GM19328 (cell line): ENCODE results near the gene ROR1.

Source experiments
- ATAC-seq: cut with Tn5 transposase; IDR thresholded peaks from one replicate; pipeline ENCODE4 v1.9.1; 2021; ENCODE audit warnings: mild to moderate bottlenecking, moderate library complexity; ENCODE audit not compliant: unreplicated experiment

ROR1 gene

DNA sequence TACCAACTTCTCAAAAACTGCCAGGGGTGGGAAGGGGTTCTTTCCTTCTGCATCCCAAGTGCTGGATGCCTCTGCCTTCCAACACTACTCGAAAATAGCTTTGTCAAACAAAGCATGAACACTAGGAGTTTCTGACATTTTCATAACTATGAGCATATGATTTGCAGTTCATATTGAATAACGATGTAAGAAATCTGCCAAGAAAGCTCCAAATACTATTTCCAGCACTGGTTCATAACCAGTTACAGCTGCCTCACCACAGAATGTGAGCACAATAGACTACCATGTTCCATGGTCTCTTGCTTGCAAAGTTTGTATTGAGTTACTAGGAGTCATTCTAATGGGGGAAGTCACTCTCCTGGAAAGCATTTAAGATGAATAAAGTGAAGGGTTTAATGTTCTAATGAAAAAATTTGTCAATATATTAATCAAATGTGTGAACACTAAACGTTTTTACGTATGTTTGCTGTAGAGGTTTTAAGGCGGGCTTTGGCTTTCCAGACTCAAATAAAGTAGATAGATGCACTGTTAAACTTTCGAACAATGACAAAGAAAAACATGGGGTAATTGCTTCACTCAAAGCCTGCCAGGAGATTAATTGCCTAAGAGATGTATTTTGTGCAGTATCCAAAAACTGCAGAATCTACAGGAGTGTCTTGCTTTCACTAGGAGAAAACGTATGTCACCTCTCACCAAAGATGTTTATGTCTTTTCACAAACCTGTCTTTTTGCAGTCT is 351.1 kb downstream of the ROR1 start:
- no peak for ATAC-seq

GRCh38 chr1:64126581-64126980 is 352.8 kb downstream of the ROR1 start:
- no peak for ATAC-seq

GRCh38 chr1:64127297-64127696 is 353.5 kb downstream of the ROR1 start:
- ATAC-seq: no peak

DNA sequence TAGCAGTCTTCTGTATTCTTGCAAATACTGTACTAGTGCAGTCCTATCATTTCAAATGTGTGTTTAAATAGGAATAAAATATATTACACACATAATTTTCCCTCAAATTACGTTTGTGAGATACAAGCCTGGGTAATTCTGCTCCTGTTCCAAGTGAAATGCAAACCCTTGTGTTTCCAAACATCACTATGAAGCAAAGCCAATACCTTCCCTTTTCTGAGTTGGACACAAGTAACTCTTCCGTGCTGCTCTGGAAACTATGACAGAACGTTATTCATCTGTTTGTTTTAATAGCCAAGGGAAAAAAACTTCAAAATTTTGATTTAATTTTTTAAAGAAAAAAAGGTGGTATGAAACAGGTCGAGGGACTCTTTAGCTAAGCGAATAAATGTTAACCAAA is 355.9 kb downstream of the ROR1 start:
- no peak for ATAC-seq

DNA sequence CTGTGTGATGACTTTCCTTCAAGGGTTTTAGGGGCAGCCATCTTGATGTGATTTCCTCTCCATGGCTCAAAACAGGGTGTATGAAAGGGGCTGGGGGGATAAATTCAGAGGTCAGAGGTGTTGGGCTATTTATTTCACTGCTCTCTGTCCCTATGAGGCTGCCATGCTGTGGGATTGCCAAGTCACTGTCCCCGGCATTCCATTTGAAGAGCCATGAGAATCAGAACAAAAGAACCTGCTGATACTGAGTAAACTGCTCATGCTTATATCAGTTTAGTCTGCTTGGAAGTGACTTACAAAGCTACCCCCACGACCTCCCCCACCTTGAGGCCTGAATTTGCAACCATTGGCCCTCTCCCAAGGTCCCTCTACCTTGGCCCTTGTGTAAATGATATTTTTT is 357.3 kb downstream of the ROR1 start:
- ATAC-seq: no peak

DNA sequence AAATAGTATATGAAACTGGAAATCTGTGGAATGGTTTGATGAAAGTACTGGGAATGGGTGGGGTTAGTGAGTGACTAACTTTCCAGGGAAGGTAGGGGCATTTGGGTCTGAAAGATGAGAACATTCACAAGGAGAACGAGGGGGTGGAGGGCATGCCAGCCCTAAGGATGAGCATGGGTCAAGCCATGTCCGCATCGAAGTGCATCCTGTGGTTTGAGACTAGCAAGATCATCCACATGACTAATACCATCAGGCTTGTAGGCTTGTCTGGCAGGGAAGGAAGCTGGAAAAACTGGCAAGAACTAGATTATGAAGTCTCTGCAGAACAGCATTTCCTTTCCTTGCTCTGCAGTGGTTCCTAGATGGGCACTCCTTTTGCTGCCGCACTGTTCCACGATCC is 359.2 kb downstream of the ROR1 start:
- ATAC-seq: no peak

- ATAC-seq: no peak
Measured at GRCh38 chr1:64135462-64136223, 361.8 kb downstream of the ROR1 start.

GRCh38 chr1:64136296-64136695 is 362.5 kb downstream of the ROR1 start:
- ATAC-seq: no peak

GRCh38 chr1:64136752-64137411 is 363.1 kb downstream of the ROR1 start:
- ATAC-seq: no peak

DNA sequence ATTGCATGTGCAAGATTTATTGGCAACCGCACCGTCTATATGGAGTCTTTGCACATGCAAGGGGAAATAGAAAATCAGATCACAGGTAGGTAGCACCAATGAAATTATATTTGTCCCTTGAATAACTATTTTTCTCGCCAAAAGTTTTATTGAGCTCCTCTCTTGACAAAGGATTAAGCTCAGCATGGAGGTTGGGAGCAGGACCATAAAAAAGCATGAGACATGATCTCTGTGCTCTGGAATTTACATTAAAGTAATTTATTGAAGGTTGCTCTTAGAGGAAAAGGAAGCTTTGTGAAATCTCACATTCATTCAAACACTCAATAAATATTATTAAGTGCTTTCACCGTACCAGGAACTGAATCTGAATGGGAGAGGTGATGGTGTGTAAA is 363.6 kb downstream of the ROR1 start:
- no peak for ATAC-seq

- no peak for ATAC-seq
Measured at GRCh38 chr1:64139877-64140276, 366.1 kb downstream of the ROR1 start.

DNA sequence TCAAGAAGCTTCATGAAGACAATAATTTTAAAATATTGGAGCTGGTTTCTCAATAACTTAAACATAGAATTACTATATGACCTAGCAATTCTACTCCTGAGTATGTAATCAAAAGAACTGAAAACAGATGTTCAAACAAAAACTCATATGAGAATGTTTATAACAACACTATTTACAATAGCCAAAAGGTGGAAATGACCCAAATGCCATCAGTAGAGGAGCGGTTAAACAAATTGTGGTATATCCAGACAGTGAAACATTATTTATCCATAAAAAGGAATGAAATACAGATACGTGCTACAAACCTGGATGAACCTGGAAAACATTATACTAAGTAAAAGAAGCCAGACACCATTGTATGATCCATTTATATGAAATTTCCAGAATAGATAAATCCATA is 366.8 kb downstream of the ROR1 start:
- no peak for ATAC-seq

DNA sequence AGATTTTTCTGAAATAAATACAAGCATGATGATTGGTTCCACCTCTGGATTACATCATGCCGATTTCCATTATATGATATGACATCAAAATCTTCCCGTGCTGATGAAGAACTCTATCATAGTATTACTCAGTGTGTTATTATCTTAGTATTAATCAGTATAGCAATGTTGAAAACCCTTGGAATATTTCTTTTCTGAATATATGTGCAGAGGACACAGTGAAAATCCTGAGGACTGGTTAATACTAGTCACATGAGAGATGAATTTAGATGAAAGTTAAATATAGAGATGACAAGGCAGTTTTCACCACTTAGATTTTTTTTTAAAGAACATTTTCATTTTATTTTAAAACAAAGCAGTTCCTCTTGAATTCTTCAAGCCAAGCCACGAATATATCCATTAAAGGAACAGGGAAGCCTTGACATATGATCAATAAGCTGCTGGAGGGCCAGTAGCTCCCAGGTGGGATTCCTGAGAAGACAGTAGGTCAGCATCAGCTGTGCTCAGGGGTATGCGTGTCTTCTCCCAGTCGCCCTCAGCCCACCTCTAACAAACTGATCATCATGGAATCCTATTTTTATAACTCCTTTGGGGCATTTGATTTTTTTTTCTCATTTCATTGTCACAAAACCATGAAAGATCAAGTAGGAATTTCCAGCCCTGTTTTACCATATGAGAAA is 373.4 kb downstream of the ROR1 start:
- ATAC-seq: no peak

- no peak for ATAC-seq
Measured at GRCh38 chr1:64147759-64148158, 373.9 kb downstream of the ROR1 start.

DNA sequence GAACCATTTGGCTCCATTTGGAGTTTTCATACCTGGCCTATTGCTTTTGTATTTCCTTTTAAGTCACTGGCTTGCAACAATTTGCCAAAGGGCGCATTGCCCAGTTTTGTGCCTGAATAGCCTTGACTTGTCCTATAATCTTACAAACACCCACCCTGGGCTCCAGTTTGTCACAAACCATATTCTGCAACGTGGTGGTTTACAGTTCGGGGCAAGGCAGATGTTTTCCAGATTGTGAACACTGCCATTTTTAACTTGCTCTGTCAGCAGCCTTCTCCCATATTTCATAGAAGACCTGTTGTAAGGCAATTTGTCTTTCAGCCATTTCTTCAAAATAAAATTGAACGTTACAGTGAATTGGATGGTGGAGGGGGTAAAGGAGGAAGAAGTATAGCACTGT is 376.4 kb downstream of the ROR1 start:
- no peak for ATAC-seq

- ATAC-seq: no peak
Measured at GRCh38 chr1:64150729-64151230, 377.0 kb downstream of the ROR1 start.

- no peak for ATAC-seq
Measured at GRCh38 chr1:64155278-64155677, 381.5 kb downstream of the ROR1 start.

DNA sequence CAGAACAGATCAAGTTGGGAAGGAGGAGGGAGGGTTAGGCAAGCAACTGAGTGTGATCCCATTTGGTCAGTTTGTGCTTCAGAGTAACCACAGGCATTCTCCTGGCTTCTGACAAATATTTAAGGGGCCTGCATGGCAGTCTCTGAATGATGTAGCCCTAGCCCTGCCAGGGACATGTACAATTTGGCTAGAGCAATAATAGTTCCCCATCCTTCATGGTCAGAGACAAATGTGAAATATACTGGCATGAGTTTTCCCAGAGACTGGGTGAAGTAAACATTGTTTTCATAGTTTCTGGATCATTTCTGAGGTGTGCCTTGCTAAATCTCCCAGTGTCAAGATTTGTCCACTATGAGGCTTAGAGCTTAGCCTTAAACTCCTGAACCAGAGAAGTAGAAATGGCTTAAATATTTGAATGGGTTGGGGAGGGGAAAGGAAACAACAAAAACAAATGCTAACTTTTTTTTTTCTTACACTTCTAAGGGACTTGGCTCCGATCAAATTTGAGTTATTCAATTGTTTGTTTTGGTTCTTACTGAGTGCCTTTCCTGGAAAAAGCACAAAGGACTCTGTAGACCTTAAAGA is 387.6 kb downstream of the ROR1 start:
- ATAC-seq: no peak

DNA sequence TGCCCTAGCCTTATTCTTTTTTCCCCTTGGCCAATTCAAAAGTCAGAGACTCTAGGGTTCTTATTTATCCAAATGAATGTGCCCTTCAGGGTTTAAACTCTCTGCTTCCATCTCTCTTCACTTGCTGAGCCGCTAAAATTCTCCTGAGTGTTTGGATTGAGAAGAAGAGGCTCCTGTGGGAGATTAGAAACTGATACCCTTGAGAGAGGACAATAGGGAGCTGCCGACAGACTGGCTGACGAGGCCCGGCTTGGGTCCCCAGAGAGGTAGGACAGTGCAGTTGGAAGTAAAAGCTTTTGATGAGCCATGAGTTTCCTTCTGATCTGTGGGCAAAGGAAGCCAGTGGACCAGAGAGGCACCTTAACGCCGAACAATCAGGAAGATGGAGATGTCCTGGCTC is 388.3 kb downstream of the ROR1 start:
- ATAC-seq: no peak

DNA sequence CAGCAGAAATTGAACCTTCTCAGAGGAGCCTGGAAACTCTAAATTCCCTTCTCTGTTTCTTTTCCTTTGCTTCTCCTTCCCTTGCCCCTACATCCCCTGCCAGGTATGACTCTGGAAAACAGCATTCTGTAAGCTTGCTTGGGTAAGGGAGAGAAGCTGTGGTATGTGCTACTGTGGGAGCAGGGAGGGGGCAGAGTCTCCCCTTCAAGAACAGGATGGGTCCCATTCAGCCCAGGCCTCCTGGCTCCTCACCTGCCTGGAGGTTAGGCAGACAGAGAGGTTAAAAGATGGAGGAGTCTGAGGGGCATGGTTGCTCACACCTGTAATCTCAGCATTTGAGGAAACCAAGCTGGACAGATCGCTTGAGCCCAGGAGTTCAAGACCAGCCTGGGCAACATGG is 389.0 kb downstream of the ROR1 start:
- no peak for ATAC-seq

DNA sequence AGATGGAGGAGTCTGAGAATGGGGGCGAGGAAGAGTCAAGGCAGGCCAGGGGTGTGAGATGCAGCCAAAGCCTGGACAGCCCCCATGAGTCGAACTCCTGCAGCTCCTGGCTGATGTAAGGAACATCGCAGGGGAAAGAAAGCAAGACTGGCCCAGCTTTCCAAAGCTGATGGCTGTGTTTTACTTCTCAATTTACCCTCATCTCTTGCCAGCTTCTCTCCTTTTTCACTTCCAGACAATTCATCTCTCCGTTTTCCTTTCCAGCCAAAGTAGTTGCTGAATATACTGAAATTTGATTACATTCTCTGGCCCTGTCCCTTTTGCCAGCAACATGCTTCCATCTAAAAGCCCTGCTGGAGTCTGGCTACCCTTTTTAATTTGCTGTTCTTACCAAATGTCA is 389.6 kb downstream of the ROR1 start:
- ATAC-seq: no peak
